Measurements from ENCODE around the gene ATXN1.
A peak's percentile ranks its signal among the peaks of the same experiment; 100 is the strongest.

ATXN1 gene

GRCh38 chr6:16331384-16332174 lies 429.7 kb downstream of the ATXN1 start:
- DNase-seq (ENCODE audit: low spot score): peak; percentile 78

- DNase-seq (ENCODE audit: low spot score): no peak
Observed at GRCh38 chr6:16329233-16329632, 432.0 kb downstream of the ATXN1 start.

DNA sequence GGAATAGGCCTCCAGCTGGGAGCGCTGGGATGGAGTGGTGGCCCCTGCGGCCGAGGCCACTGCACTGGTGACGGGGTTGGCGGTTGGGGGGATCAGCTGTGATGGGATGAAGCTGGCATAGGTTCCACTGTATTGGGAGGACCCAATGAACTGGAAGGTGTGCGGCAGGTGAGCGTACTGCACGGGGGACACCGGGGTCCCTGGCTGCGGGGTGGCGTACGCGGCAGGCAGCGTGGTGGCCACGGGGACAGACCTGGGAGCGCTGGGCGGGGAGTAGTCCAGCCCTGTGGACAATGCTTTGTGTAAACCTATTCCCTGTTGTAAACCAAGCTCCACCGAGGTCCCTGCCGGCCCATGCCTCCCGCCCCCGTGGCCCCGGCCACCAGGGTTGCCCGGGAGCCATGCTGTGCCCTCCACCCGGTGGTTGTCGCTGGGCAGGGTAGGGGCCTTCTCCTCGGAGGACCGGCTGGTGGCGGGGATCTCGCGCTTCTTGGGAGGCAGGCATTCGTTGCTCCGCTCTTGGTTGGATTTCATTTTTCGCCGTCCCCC lies 433.4 kb downstream of the ATXN1 start:
- no peak for DNase-seq (ENCODE audit: low spot score)

DNA sequence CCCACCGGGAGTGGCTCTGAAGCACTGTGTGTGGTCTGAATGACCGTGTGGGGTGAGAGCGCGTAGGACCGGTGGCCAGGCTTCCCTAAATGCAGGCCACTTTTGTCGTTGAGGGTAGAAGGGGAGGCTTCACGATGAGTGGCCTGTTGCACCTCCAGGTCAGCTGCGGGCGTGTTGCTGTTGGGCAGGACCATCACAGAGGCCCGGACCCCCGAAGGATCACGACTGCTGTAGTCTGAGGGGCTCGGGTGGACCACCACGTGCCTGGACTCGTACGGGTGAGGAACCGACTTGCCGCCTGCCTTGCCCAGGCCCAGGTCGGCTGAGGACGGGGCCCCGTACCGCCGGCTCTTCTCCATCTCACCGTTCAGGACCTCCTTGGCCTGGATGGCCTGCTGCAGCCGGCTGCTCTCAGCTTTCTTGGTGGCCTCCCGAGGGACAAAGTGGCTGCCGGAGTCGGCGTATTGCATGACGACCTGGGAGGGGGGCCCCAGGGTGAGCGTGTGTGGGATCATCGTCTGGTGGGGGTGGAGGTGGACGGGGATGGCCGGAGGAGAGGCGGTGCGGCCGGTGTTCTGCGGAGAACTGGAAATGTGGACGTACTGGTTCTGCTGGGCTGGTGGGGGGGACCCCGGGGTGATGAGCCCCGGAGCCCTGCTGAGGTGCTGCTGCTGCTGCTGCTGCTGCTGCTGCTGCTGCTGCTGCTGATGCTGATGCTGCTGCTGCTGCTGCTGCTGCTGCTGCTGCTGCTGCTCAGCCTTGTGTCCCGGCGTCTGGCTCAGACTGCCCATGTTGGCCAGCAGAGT lies 434.1 kb downstream of the ATXN1 start:
- DNase-seq (ENCODE audit: low spot score): no peak

DNA sequence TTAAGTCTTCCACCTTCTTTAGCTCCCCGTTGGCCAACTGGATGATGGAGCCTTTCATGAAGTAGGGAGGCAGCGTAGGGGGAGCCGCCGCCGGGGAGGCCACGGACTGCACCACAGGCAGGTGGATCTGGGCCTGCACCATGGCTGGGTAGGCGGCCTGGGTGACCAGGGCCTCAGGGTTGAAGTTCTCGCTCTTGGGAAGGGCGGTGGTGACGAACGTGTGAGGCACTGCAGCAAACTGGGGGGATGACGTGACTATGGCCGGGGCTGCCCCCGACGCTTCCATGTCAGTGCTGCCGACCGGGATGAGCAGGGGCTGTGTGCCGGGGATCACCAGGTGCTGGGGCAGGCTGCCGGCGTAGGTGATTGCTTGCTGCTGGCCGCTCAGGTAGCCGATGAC lies 434.7 kb downstream of the ATXN1 start:
- DNase-seq (ENCODE audit: low spot score): no peak

GRCh38 chr6:16324606-16325225 lies 436.5 kb downstream of the ATXN1 start:
- DNase-seq (ENCODE audit: low spot score): no peak

- DNase-seq (ENCODE audit: low spot score): no peak
Observed at GRCh38 chr6:16324184-16324583, 437.1 kb downstream of the ATXN1 start.

GRCh38 chr6:16322666-16323312 lies 438.5 kb downstream of the ATXN1 start:
- peak; percentile 67 for DNase-seq (ENCODE audit: low spot score)

DNA sequence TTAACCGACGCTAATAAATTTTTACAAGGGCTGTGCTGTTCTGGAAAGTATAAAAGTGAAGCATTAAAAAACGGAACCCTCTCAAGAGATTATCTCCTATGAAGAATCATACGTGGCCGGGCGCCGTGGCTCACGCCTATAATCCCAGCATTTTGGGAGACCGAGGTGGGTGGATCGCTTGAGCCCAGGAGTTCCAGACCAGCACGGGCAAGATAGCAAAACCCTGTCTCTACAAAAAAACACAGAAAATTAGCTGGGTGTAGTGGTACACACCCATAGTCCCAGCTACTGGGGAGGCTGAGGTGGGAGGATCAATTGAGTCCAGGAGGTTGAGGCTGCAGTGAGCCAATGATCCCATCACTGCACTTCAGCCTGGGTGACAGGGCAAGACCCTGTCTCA lies 439.4 kb downstream of the ATXN1 start:
- DNase-seq (ENCODE audit: low spot score): no peak

DNA sequence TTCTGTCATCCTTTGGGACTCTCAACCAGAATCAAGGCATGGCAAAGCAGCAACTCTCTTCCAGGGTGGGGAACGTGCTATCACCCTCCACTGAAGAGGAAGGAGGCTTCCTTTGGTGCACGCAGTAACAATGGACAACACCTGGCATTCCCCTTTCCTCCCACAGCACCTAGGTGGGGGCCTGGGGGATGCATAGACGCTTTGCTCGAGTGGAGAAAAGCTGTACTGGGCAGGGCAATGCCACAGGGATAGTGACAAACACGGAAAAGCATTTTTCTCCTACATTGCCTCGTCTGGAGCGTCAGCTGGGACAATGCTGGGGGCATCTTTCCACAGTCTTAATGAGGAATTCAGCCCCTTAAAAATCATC lies 439.9 kb downstream of the ATXN1 start:
- no peak for DNase-seq (ENCODE audit: low spot score)

DNA sequence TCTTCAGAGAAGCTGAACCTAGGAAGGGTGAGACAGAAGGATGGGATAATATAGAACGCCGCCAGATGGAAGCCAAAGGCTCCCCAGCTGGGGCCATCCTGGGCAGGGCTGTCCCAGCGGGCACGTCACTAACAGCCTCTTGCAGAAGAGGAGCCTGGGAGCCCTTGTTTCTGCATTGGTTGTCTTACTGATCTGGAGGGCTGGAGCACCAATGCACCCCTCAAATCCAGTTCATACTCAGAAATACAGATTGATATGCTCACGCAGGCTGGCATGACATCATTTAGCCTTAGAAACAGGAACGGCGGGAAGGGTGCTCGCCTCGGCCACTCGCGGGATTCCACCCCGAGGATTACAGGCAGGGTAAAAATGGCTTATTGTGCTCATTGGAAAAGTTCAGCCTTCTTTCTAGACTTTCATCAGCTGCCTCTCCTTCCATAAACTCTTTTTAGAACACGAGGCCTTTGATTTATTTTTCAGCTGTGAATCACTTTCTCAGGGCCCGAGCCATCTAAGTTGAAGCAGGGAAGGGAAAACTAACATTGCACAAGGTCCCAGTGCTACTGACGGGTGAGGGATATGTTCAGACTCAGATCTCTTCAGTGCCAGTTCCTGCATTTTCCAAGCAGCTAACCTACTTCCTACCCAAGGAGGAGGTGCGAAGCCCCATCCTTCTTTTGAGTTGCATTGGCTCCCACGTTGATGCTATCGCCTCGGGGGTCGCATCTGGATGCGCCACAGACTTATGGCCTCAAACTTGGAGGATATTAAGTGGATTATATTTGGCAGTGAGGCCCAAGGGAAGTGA lies 440.5 kb downstream of the ATXN1 start:
- peak; percentile 61 for DNase-seq (ENCODE audit: low spot score)

GRCh38 chr6:16319813-16320532 lies 441.3 kb downstream of the ATXN1 start:
- DNase-seq (ENCODE audit: low spot score): peak; percentile 84

GRCh38 chr6:16318953-16319720 lies 442.1 kb downstream of the ATXN1 start:
- no peak for DNase-seq (ENCODE audit: low spot score)

DNA sequence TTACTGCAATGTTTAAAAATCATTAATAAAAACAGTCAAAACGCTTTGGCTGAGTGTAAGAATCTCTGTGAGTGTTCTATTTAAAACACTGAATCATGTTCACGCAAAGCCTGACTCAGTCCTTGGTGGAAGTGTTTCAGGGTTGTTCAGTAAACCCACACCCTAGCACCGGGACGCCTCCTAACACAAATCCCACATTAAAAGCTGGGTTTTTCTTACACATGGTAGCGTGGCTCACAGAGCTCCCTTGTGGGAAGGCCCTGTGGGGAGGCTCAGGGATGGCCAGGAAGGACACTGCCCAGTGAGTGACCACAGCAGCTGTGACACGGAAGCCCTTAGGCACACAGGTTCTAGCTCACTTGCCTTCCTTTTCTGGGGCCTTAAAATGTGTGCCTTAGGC lies 442.7 kb downstream of the ATXN1 start:
- DNase-seq (ENCODE audit: low spot score): peak; percentile 84

DNA sequence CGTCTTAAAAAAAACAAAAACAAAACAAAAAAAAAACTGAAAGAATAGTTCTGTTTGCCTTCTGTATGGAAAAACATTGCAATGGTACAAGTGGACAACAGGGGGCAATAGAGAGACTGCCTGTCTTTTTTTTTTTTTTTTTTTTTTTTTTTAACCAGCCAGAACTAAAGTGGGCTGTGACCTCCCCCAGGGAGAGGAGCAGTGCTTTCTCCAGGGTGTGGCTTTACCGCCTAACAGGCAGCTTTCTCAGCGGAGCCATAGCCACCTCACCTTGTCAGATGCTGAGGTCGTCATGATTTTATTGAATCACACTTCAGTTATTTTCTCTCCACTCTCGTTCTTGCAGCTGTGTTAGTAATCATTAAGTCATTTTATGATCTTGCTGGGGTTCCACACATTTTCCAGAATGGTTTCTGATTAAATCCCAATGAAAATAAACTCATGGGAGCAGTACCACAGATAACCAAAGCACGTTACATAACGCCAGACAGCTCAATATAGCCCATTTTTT lies 444.5 kb downstream of the ATXN1 start:
- peak; percentile 76 for DNase-seq (ENCODE audit: low spot score)

DNA sequence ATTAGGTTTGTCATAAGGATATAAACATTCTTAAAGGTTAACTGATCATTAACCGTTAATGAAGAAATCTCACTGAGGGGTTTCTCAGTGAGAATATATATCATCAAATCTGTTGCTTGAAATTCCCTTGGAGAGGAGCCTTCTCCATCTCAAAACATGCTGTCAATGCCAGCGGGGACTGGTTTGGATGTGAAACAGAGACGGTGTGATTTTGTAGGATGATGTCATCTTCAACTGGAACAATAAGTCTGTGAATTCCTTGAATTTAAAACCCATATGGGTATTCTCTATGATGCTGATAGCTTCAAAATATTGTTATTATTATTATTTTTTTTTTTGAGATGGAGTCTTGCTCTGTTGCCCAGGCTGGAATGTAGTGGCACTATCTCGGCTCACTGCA lies 447.0 kb downstream of the ATXN1 start:
- no peak for DNase-seq (ENCODE audit: low spot score)

DNA sequence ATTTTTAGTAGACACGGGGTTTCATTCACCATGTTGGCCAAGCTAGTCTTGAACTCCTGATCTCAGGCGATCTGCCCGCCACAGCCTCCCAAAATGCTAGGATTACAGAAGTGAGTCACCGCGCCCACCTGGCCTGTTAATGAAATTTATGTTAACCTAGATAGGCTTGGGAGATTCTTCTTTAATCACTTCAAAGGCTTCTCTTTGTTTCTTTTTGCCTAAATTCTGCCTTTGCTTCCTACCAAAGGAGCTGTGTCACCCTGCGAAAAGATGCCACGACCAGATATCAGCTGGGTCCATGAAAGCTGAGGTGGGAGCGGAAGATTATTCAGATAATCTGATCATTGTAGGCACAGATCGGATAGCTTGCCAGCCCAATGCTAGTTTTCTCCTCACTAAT lies 447.5 kb downstream of the ATXN1 start:
- no peak for DNase-seq (ENCODE audit: low spot score)

DNA sequence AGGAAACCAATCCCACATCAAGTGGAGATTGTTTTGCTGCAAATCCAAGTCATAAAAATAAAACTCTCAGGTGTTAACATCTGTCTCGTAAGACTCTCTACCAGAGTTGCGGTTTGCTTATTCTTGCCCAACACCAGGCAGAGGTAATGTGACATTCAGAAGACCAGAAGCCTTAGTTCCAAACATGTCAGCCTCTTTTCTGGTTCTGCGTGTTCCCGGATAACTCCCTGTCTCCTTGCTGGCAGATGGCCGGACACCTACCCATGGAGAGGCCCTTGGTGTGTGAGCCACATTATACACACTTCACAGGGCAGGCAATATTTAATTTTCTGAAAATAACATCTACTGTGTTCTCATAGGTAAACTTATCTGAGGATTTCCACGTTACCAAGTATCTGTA lies 449.5 kb downstream of the ATXN1 start:
- DNase-seq (ENCODE audit: low spot score): no peak

GRCh38 chr6:16306334-16306733 lies 454.9 kb downstream of the ATXN1 start:
- DNase-seq (ENCODE audit: low spot score): no peak

DNA sequence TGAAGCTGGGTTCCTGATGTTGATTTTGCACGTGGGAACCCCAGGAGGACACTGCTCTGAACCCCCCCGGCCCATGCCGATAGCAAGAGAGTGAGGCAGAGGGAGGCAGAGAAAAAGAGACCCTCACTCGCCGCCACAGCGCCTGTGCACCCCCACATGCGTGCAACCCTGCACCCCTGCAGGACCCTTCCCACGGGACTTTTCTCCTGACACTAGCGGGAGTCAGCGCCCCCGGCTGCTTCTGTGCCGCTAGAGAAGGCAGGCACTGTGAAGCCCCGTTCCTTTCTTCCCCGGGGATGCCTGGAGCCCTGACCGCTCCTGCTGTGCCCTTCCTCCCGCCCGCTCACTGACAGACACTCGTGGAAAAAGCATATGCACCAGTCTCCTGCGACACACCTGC lies 455.5 kb downstream of the ATXN1 start:
- no peak for DNase-seq (ENCODE audit: low spot score)
